AG09319 (cell line): Measurements from ENCODE around the gene REEP2.

ENCODE experiments used
- DNase-seq: peaks from one replicate; pipeline ENCODE4 v3.0.0-alpha.2; 2010; ENCODE audit warnings: low read depth; ENCODE audit errors: extremely low read depth
- TF ChIP-seq, protein P1 (sequence below): IDR thresholded peaks from 2 replicates; pipeline ENCODE4 v1.5.1; 2011; ENCODE audit warnings: low read depth, mild to moderate bottlenecking, inconsistent platforms, low read length, moderate library complexity

The REEP2 gene

DNA sequence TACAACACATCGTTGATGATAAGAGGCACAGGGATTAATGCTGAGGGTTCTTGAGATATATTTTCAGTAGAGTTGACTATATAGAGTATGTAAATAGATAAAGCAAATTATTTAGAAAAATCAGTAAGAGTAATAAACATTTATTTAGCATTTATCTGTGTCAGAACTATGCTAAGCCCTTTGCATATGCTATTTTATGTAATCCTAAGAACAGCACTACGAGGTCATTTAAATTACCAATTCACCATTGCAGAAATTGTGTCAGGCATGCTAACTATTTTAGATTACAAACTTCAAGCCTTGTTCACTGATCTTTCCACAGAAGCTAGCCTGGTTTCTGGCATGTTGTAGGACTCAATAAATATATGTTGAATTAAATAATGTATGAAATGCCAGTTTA is 20.4 kb upstream of the REEP2 start:
- TF ChIP-seq, protein P1, sequence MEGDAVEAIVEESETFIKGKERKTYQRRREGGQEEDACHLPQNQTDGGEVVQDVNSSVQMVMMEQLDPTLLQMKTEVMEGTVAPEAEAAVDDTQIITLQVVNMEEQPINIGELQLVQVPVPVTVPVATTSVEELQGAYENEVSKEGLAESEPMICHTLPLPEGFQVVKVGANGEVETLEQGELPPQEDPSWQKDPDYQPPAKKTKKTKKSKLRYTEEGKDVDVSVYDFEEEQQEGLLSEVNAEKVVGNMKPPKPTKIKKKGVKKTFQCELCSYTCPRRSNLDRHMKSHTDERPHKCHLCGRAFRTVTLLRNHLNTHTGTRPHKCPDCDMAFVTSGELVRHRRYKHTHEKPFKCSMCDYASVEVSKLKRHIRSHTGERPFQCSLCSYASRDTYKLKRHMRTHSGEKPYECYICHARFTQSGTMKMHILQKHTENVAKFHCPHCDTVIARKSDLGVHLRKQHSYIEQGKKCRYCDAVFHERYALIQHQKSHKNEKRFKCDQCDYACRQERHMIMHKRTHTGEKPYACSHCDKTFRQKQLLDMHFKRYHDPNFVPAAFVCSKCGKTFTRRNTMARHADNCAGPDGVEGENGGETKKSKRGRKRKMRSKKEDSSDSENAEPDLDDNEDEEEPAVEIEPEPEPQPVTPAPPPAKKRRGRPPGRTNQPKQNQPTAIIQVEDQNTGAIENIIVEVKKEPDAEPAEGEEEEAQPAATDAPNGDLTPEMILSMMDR: no peak
- DNase-seq: no peak

DNA sequence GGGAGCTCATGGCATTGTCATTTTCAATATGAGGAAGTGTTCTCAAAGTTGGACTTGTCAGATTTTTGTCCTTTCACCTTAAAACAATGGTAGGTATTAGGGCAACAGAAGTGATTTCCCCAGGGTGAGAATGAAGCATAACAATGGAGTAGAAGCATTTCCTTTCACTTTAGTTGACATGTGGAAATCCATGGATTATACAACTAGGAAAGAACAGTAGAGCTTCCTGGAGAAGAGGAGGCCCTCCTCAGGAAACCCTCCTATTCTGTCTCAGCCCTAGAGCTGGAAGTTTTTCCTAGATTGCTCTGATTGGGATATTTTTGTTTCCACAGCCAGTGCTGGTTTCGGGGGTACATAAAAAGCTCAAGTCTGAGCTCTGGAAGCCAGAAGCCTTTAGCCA is 13.8 kb upstream of the REEP2 start:
- TF ChIP-seq, protein P1: no peak
- no peak for DNase-seq

GRCh38 chr5:138435943-138436342 is 2.9 kb upstream of the REEP2 start:
- DNase-seq: no peak
- TF ChIP-seq, protein P1: no peak

DNA sequence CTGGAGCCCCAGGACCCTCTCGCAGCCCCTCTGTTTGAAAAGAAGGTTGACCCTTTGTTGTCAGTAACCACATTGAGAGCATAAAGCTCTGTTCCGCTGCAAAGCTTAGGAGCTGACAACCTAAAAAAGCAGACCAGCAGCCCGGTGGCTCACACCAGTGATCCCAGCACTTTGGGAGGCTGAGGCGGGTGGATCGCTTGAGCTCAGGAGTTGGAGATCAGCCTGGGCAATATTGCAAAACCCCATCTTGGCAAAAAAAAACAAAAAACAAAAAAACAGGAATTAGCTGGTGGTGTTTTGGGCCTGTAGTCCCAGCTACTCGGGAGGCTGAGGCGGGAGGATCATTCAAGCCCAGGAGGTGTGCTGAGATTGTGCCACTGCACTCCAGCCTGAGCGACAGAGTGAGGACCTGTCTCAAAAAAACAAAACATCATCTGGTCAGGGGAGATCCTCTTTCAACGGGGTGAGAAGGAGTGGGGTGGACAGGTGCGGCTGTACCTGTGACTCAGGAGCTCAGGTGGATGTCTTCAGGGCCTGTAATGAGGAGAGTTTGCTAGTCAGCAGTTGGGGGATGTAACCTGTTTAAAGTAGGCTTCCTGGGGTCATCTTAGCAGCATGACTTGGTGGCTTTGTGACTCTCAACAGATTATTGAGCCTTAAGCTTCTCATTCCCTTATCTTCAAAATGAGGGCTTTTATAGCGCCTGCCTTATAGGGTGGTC is 694 bp upstream of the REEP2 start:
- no peak for DNase-seq
- TF ChIP-seq, protein P1: no peak

- TF ChIP-seq, protein P1: no peak
- no peak for DNase-seq
These were observed 761 bp downstream of the REEP2 start for GRCh38 chr5:138439477-138440158.

GRCh38 chr5:138440159-138441073 is 1.6 kb downstream of the REEP2 start:
- DNase-seq: no peak
- TF ChIP-seq, protein P1: no peak
